Astrocyte (in vitro differentiated cells and primary cell): ENCODE data around the gene ZNF316.

Source experiments
- CTCF ChIP-seq: IDR thresholded peaks from 2 replicates; pipeline ENCODE4 v1.5.1; 2011; ENCODE audit warnings: low read depth, mild to moderate bottlenecking, inconsistent platforms, low read length, moderate library complexity; ENCODE audit not compliant: insufficient read depth
- EZH2 ChIP-seq: IDR thresholded peaks from 2 replicates; pipeline ENCODE4 v1.6.1; 2012; ENCODE audit warnings: mild to moderate bottlenecking, low read length, inconsistent platforms; ENCODE audit not compliant: insufficient read depth

GRCh38 chr7:6642861-6643640, 5.9 kb downstream of the ZNF316 start:
- TF ChIP-seq CTCF (no peak), EZH2 (no peak)
